NCI-H2171 (cell line): ENCODE measurements around the gene ISG15.

Source experiments
- DNase-seq: peaks from one replicate; lab custom pipeline; 2025; lab: John Stamatoyannopoulos, UW

Gene ISG15

GRCh38 chr1:1061682-1062345, 48.5 kb downstream of the ISG15 start:
- peak; percentile 8 for DNase-seq

GRCh38 chr1:1062348-1063163, 49.3 kb downstream of the ISG15 start:
- DNase-seq, result no peak

- no peak for DNase-seq
Observed at GRCh38 chr1:1063261-1063944, 50.1 kb downstream of the ISG15 start.
